Measurements from ENCODE around the gene PDE6B. TPM values are rescaled to one million over a fixed set of nuclear protein-coding genes. Genes with fewer than 3 reads are reported as not detected.

The PDE6B gene
- total RNA-seq, 1 experiment from 2014 or later, result 10.8 TPM

- TF ChIP-seq CTCF (conservative IDR thresholded peaks at IDR 0.05), result no peak
- Mint-ChIP-seq H3K9me3 (no peaks in the 10 kb centered on the region; a peak in 1 of 5 replicates), H3K27ac (no peak overlapping the region), H3K36me3 (ENCODE audit: insufficient read depth in 1 of 3, low read depth in 3 of 3) (no peaks in the 10 kb centered on the region; a peak in 3 of 7 replicates), H3K4me3 (peak overlapping the region in 1 of 2 experiments; percentile 57; a peak in 1 of 5 replicates), H3K27me3 (ENCODE audit: low read depth) (peaks cover 13% of the 10 kb centered on the region), H3K4me1 (peaks cover 2 to 20% of the 10 kb centered on the region in 2 experiments)
- H4K5ac ChIP-seq (ENCODE audit: insufficient read length, low read depth, low read length), result no peak overlapping the region
- no CpG with 5 or more reads among the region's 58 CpGs for WGBS (ENCODE audit: extremely low coverage, insufficient read length, low lambda C conversion rate)
- peaks cover 5% of the 10 kb centered on the region for H3K23me2 ChIP-seq (ENCODE audit: insufficient read length, low read depth, low read length, poor library complexity, severe bottlenecking)
- no peak overlapping the region for H2BK12ac ChIP-seq (ENCODE audit: insufficient read length, low read depth, low read length)
- H3K79me2 ChIP-seq (ENCODE audit: insufficient read depth, low read length), result no peaks in the 10 kb centered on the region
- DNase-seq, result peak; percentile 70
- no peak overlapping the region for H3K23ac ChIP-seq (ENCODE audit: insufficient read length, low read depth, low read length)
- no peak overlapping the region for H3K56ac ChIP-seq (ENCODE audit: insufficient read length, low read depth, low read length)
- no peak overlapping the region for H3K4me2 ChIP-seq (ENCODE audit: insufficient read depth, insufficient read length, low read length)
- no peak overlapping the region for H3K27ac ChIP-seq (ENCODE audit: insufficient read length, low read depth, low read length)
- H2BK15ac ChIP-seq (ENCODE audit: low read depth, low read length), result no peak overlapping the region
- no peak overlapping the region for H3K18ac ChIP-seq (ENCODE audit: insufficient read length, low read depth, low read length)
- no peaks in the 10 kb centered on the region for H4K20me1 ChIP-seq (ENCODE audit: control insufficient read depth, insufficient read depth, insufficient read length)
- no peaks in the 10 kb centered on the region for H3K79me1 ChIP-seq (ENCODE audit: insufficient read depth, low read depth, low read length, poor library complexity, severe bottlenecking)
- H2AK5ac ChIP-seq (ENCODE audit: insufficient read length, low read length), result no peak overlapping the region
- no peak overlapping the region for H4K91ac ChIP-seq (ENCODE audit: insufficient read length, low read depth, low read length)
- no peak overlapping the region for H4K8ac ChIP-seq (replicated peaks; ENCODE audit: insufficient read length, low read depth, low read length)
- H3K4me1 ChIP-seq (ENCODE audit: insufficient read depth, low read length), result no peaks in the 10 kb centered on the region
- no peak overlapping the region for H2BK20ac ChIP-seq (ENCODE audit: low read depth, low read length, poor library complexity, severe bottlenecking)
- H3T11ph ChIP-seq (ENCODE audit: low read length), result no peak overlapping the region
- H3K14ac ChIP-seq (ENCODE audit: insufficient read depth, low read length), result no peak overlapping the region
- no peaks in the 10 kb centered on the region for H3K27me3 ChIP-seq (ENCODE audit: insufficient read depth, low read length)
- H3K4ac ChIP-seq (ENCODE audit: low read depth, low read length), result no peak overlapping the region
- H3K9me3 ChIP-seq (ENCODE audit: control insufficient read depth, low read depth, low read length), result no peaks in the 10 kb centered on the region
- no peak overlapping the region for H3K9ac ChIP-seq (ENCODE audit: extremely low read depth, insufficient read length, low read length)
- H2AFZ ChIP-seq (ENCODE audit: low read length), result no peak overlapping the region
- no peak overlapping the region for H2BK120ac ChIP-seq (ENCODE audit: low read depth, low read length, poor library complexity, severe bottlenecking)
- H2BK5ac ChIP-seq (ENCODE audit: insufficient read length, low read length), result no peak overlapping the region
Measured at GRCh38 chr4:681736-682451, 56.5 kb downstream of the PDE6B start.

Data from H9 (cell line).